Upper lobe of right lung (tissue), 1 donor: Measurements from ENCODE around the gene NEO1. TPM values are rescaled to one million over a fixed set of nuclear protein-coding genes. Genes with fewer than 3 reads are reported as not detected.

Source experiments
- ATAC-seq: fragments of 200-7000 bp; cut with Tn5 transposase; one replicate; pipeline ENCODE4 v1.9.1; 2020; ENCODE audit warnings: mild to moderate bottlenecking, moderate library complexity
- DNase-seq: peaks from one replicate; pipeline ENCODE4 v3.0.0-alpha.2; 2020
- H3K27ac ChIP-seq: fragments of 200-600 bp; one replicate; pipeline ENCODE4 v1.8.0; 2022
- H3K27me3 ChIP-seq: fragments of 200-600 bp; one replicate; pipeline ENCODE4 v1.8.0; 2022; ENCODE audit warnings: mild to moderate bottlenecking
- H3K36me3 ChIP-seq: fragments of 200-600 bp; one replicate; pipeline ENCODE4 v1.8.0; 2022
- H3K4me1 ChIP-seq: fragments of 200-600 bp; one replicate; pipeline ENCODE4 v1.8.0; 2022
- H3K4me3 ChIP-seq: fragments of 200-600 bp; one replicate; pipeline ENCODE4 v1.8.0; 2022; ENCODE audit warnings: mild to moderate bottlenecking
- H3K9me3 ChIP-seq: fragments of 200-600 bp; one replicate; pipeline ENCODE4 v1.8.0; 2022
- CTCF ChIP-seq: fragments of 200-600 bp; IDR thresholded peaks from one replicate; pipeline ENCODE4 v1.8.0; 2022; ENCODE audit warnings: antibody characterized with exemption
- intact Hi-C: fragments of 100-400 bp; cut with DNase I; formaldehyde crosslinking; loops from one replicate; pipeline ENCODE4 v1.11.0; 2022
- total RNA-seq: library from RNA; stranded (reverse); fragmentation: NEBNext Ultra II Directional; extraction: Animal tissue kit (Norgen Biotek cat#: 25700); gene quantifications from one replicate; pipeline ENCODE4 v1.2.1, GENCODE V29; 2021
- donor health status: DM: no; HTN: yes; CAD: no; lungs with severe emphysema.

NEO1 gene
- total RNA-seq, 1 donor from 2014 or later, result 44.8 TPM

DNA sequence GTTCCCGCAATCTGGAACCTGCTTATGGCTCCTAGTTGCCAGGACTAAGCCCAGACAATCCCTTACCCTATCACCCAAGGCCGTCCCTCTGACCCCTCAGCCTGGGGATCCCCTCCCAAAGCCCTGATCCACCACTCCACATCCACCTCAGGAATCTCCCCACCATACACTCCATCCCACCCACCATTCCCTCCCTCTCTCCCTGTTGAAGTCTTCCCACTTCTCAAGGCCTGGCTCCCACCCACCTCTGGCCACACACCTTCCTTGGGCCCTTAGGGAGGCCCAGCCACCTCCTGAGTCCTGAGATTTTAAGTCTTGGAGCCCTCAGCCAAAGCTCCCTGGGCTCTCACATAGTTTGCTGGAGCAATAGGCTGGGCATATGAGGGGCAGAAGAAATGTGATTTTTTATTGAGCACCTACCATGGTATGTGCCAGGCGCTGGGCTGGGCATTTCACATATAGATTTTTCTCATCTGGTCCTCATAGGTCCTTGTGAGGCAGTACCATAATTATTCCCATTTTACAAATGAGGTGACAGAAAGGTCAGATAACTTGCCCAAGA lies 268.4 kb downstream of the NEO1 start:
- H3K27me3 ChIP-seq, result peaks cover 29% of the 10 kb centered on the region
- no peak overlapping the region for H3K4me3 ChIP-seq
- no peak for TF ChIP-seq CTCF
- no peak for ATAC-seq
- no peaks in the 10 kb centered on the region for H3K4me1 ChIP-seq
- DNase-seq, result no peak
- intact Hi-C loops, result no loop called here
- no peak overlapping the region for H3K27ac ChIP-seq
- no peaks in the 10 kb centered on the region for H3K36me3 ChIP-seq
- no peaks in the 10 kb centered on the region for H3K9me3 ChIP-seq

- no peaks in the 10 kb centered on the region for H3K9me3 ChIP-seq
- no peak for ATAC-seq
- no peaks in the 10 kb centered on the region for H3K36me3 ChIP-seq
- no peak overlapping the region for H3K27ac ChIP-seq
- TF ChIP-seq CTCF, result no peak
- DNase-seq, result peak; percentile 18
- intact Hi-C loops, result no loop called here
- no peaks in the 10 kb centered on the region for H3K4me1 ChIP-seq
- H3K4me3 ChIP-seq, result no peak overlapping the region
- peaks cover 29% of the 10 kb centered on the region for H3K27me3 ChIP-seq
These were observed 269.5 kb downstream of the NEO1 start for GRCh38 chr15:73321496-73322450.

DNA sequence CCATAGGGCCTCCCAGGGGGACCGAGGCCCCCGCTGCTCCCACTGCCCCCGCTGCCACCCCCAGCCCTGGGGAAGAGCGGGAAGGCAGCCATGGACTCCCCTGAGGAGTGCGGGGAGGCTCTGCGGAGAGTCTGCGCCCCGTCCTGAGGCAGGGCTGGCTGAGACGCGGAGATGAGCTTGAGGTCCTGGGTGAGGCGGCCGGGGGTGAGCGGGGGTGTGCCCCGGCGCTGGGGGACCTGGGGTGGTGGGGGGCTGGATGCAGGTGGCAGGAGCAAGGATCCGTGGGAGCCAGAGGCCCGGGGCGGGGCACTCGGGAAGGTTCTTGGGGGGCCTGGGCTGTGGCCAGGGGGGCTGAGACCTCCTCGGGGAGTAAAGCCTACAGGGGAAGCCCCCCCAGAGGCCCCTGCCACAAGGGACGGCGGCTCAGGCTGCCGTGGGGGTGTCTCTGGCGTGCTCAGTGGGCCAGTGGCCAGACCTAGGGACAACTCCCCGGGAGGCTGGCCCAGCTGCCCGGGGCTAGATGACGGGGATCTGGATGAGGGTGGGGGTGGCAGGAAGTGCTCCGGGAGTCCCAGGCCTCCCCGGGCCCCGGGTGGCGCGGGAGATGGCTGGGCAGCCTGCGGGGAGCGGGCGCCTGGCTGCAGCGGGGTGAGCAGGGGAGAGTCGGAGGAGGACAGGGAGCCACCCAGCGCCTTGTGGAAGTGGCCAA lies 270.6 kb downstream of the NEO1 start:
- intact Hi-C loops, result no loop called here
- no peak for TF ChIP-seq CTCF
- peak; percentile 60 for DNase-seq
- no peaks in the 10 kb centered on the region for H3K9me3 ChIP-seq
- no peak overlapping the region for H3K27ac ChIP-seq
- no peaks in the 10 kb centered on the region for H3K36me3 ChIP-seq
- no peak for ATAC-seq
- H3K4me3 ChIP-seq, result no peak overlapping the region
- no peaks in the 10 kb centered on the region for H3K4me1 ChIP-seq
- peaks cover 29% of the 10 kb centered on the region for H3K27me3 ChIP-seq

- no peaks in the 10 kb centered on the region for H3K4me1 ChIP-seq
- no peaks in the 10 kb centered on the region for H3K9me3 ChIP-seq
- peaks cover 27% of the 10 kb centered on the region for H3K27me3 ChIP-seq
- TF ChIP-seq CTCF, result no peak
- DNase-seq, result no peak
- no peak overlapping the region for H3K4me3 ChIP-seq
- intact Hi-C loops, result no loop called here
- H3K27ac ChIP-seq, result no peak overlapping the region
- ATAC-seq, result no peak
- H3K36me3 ChIP-seq, result no peaks in the 10 kb centered on the region
These were observed 271.2 kb downstream of the NEO1 start for GRCh38 chr15:73323374-73323955.

DNA sequence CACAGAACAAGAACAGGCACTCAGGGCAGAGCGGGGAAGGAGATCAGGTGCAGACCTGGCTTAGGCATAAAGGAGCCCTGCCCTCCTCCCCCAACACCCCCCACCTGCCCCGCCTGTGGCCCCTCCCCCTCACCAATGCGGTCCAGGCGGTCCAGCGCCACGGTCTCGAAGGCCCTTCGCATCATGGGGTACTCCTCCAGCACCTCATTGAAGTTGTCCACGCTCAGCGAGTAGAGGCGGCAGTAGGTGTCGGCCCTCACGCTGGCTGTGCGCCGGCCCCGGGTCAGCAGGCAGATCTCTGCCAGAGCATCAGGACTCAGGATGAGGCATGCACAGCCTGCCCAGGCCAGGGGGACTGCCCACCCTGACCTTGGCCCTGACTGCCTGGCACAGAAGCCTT lies 271.7 kb downstream of the NEO1 start:
- Histone ChIP-seq H3K4me1 (no peaks in the 10 kb centered on the region), H3K4me3 (no peak overlapping the region), H3K27me3 (peaks cover 22% of the 10 kb centered on the region), H3K9me3 (no peaks in the 10 kb centered on the region), H3K27ac (no peak overlapping the region), H3K36me3 (no peaks in the 10 kb centered on the region)
- no peak for TF ChIP-seq CTCF
- ATAC-seq (no peak), DNase-seq (peak; percentile 59)
- intact Hi-C loops, result no loop called here
